DND-41 (cell line): ENCODE data around the gene TEAD1.

ENCODE experiments used
- EZH2 ChIP-seq: IDR thresholded peaks from 3 replicates; pipeline ENCODE4 v1.6.1; 2012; ENCODE audit warnings: borderline replicate concordance, low read depth, mild to moderate bottlenecking, moderate library complexity, low read length, inconsistent platforms; ENCODE audit not compliant: severe bottlenecking
- TF ChIP-seq, protein P1 (sequence below): IDR thresholded peaks from 2 replicates; pipeline ENCODE4 v1.5.1; 2012; ENCODE audit warnings: borderline replicate concordance, low read length, moderate library complexity, mild to moderate bottlenecking; ENCODE audit not compliant: poor library complexity, severe bottlenecking; ENCODE audit errors: extremely low read depth

DNA sequence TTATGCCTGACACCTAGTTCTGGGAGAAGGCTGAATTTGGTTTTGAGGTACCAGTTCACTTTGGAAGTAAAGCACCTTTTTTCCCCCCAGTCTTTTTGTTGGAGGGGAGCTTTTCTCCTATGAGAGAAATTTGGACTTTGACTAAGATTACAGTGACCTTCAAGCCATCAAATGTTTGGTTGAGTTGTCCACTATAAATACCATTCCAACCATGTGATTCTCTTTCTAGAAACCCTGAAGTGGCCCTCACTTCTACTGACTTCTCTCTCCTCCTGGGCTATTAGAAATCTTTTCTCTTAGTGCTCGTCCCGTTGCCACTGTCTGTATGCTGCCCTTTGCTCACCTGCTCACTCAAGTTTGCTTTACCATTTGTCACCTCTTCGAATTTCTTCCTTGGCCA is 82.6 kb downstream of the TEAD1 start:
- no peak for TF ChIP-seq EZH2
- TF ChIP-seq, protein P1, sequence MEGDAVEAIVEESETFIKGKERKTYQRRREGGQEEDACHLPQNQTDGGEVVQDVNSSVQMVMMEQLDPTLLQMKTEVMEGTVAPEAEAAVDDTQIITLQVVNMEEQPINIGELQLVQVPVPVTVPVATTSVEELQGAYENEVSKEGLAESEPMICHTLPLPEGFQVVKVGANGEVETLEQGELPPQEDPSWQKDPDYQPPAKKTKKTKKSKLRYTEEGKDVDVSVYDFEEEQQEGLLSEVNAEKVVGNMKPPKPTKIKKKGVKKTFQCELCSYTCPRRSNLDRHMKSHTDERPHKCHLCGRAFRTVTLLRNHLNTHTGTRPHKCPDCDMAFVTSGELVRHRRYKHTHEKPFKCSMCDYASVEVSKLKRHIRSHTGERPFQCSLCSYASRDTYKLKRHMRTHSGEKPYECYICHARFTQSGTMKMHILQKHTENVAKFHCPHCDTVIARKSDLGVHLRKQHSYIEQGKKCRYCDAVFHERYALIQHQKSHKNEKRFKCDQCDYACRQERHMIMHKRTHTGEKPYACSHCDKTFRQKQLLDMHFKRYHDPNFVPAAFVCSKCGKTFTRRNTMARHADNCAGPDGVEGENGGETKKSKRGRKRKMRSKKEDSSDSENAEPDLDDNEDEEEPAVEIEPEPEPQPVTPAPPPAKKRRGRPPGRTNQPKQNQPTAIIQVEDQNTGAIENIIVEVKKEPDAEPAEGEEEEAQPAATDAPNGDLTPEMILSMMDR = no peak
